K562 (cell line): ENCODE results near the gene FARP2. TPM values are rescaled to one million over a fixed set of nuclear protein-coding genes. Genes with fewer than 3 reads are reported as not detected.

Experiments
- ATAC-seq: fragments of 200-7000 bp; cut with Tn5 transposase; 3 replicates; pipeline ENCODE4 v1.9.1; 2020; ENCODE audit warnings: moderate library complexity
- BruUV-seq: library from RNA; stranded (reverse); fragments of 400-500 nt; replicated peaks from 2 replicates; lab custom pipeline; 2021; lab: Mats Ljungman, UMichigan
- CTCF ChIA-PET: fragments of 300-600 bp; formaldehyde crosslinking; extraction: SDS; loops from one replicate; lab custom pipeline; 2021; ENCODE audit warnings: low intra/inter-chr PET ratio; lab: Yijun Ruan, JAX
- POLR2A ChIA-PET: fragments of 300-600, 350-650 bp; sonication (Branson Sonifier 250); formaldehyde crosslinking; extraction: SDS; loops from one replicate; lab custom pipeline; 2021; ENCODE audit warnings: antibody characterized with exemption, inconsistent platforms; lab: Yijun Ruan, JAX
- DNase-seq, 4 experiments: peaks; one replicate each; pipeline versions ENCODE4 v3.0.0 to v3.0.0-alpha.2; 2011 to 2018; ENCODE audit warnings: low spot score in 3 of 4, mixed read lengths in 3 of 4; ENCODE audit errors: extremely low read depth in 1 of 4
- FAIRE-seq: peaks from 2 replicates; lab custom pipeline; 2011; peaks lifted over from hg19 to GRCh38; lab: Jason Lieb, UNC
- H2AFZ ChIP-seq: 2 replicates; pipeline ENCODE4 v1.6.0; 2011; ENCODE audit warnings: low read depth, low read length, control low read depth, inconsistent platforms
- H3K27ac ChIP-seq: fragments of 200-600 bp; 3 replicates; pipeline ENCODE4 v1.8.0; 2011; ENCODE audit warnings: low read depth, mild to moderate bottlenecking, control low read depth, inconsistent platforms, low read length, moderate library complexity, mixed read lengths; ENCODE audit errors: extremely low read depth
- H3K27me3 ChIP-seq, 2 experiments: fragments of 300-600 bp in 1 of 2; 2 replicates in 1 of 2; 3 replicates in 1 of 2; pipeline versions ENCODE4 v1.6.0 to v1.8.0; 2011; ENCODE audit warnings: inconsistent platforms in 2 of 2, low read length in 2 of 2, mild to moderate bottlenecking in 1 of 2, mixed read lengths in 1 of 2, moderate library complexity in 1 of 2; ENCODE audit not compliant: control insufficient read depth in 2 of 2, insufficient read depth in 2 of 2
- H3K36me3 ChIP-seq: fragments of 300-600 bp; 3 replicates; pipeline ENCODE4 v1.8.0; 2011; ENCODE audit warnings: mild to moderate bottlenecking, low read length, inconsistent platforms; ENCODE audit not compliant: control insufficient read depth, insufficient read depth
- H3K4me1 ChIP-seq, 2 experiments: fragments of 200-600 bp in 1 of 2; replicated peaks in 1 of 2; 2 replicates in 1 of 2; 3 replicates in 1 of 2; pipeline versions ENCODE4 v1.5.1 to v1.8.0; 2011; ENCODE audit warnings: inconsistent platforms in 2 of 2, low read length in 2 of 2, mild to moderate bottlenecking in 1 of 2, mixed read lengths in 1 of 2, moderate library complexity in 1 of 2; ENCODE audit not compliant: control insufficient read depth in 2 of 2, insufficient read depth in 2 of 2
- H3K4me2 ChIP-seq: 2 replicates; pipeline ENCODE4 v1.6.1; 2011; ENCODE audit warnings: low read length, control low read depth, inconsistent platforms, mixed read lengths; ENCODE audit not compliant: insufficient read depth
- H3K4me3 ChIP-seq: fragments of 200-600 bp; sonication (generic), shearing (Covaris generic); 2 replicates; pipeline ENCODE4 v1.5.1; 2016; ENCODE audit warnings: control low read depth, inconsistent platforms
- H3K79me2 ChIP-seq: fragments of 200-600 bp; 3 replicates; pipeline ENCODE4 v1.8.0; 2011; ENCODE audit warnings: low read length, inconsistent platforms; ENCODE audit not compliant: control insufficient read depth, insufficient read depth
- H3K9ac ChIP-seq, 2 experiments: 2 replicates each; pipeline versions ENCODE4 v1.6.0 to v1.6.1; 2011; ENCODE audit warnings: low read depth in 2 of 2, low read length in 2 of 2, control low read depth in 1 of 2, inconsistent platforms in 1 of 2, mild to moderate bottlenecking in 1 of 2, mixed read lengths in 1 of 2; ENCODE audit not compliant: insufficient read depth in 1 of 2
- H3K9me1 ChIP-seq: one replicate; pipeline ENCODE4 v1.6.0; 2011; ENCODE audit warnings: inconsistent platforms, mild to moderate bottlenecking, low read length, moderate library complexity; ENCODE audit not compliant: control insufficient read depth, insufficient read depth
- H3K9me3 ChIP-seq: replicated peaks from 2 replicates; pipeline ENCODE4 v1.5.1; 2011; ENCODE audit warnings: low read depth, low read length, inconsistent platforms; ENCODE audit not compliant: control insufficient read depth, insufficient read depth
- H4K20me1 ChIP-seq: replicated peaks from 2 replicates; pipeline ENCODE4 v1.6.1; 2011; ENCODE audit warnings: low read length, inconsistent platforms, mixed read lengths; ENCODE audit not compliant: control insufficient read depth, insufficient read depth
- BCL6 ChIP-seq: fragments of 250-450 bp; sonication (Bioruptor Pico); IDR thresholded peaks from 2 replicates; pipeline ENCODE4 v1.4.0; 2020
- BHLHE40 ChIP-seq: IDR thresholded peaks from 2 replicates; pipeline ENCODE4 v1.6.1; 2011; ENCODE audit warnings: low read length, improper control_type of control experiment
- CHD4 ChIP-seq: fragments of 200-600 bp; sonication (generic); IDR thresholded peaks from 3 replicates; pipeline ENCODE4 v1.6.1; 2012; ENCODE audit warnings: low read depth, mild to moderate bottlenecking, mixed read lengths, low read length, inconsistent platforms; ENCODE audit not compliant: insufficient read depth, insufficient replicate concordance, poor library complexity, severe bottlenecking
- CREB3 ChIP-seq: fragments of 450-650 bp; conservative IDR thresholded peaks from 2 replicates; pipeline ENCODE4 v1.6.1; 2016; ENCODE audit warnings: missing genetic modification characterization, low read depth, mild to moderate bottlenecking, missing compliant biosample characterization, moderate library complexity
- DACH1 ChIP-seq: fragments of 450-650 bp; IDR thresholded peaks from 2 replicates; pipeline ENCODE4 v1.6.1; 2018; ENCODE audit not compliant: partially characterized antibody
- NCOA2 ChIP-seq, 2 experiments: fragments of 450-650 bp; IDR thresholded peaks; 2 replicates each; pipeline ENCODE4 v1.6.1; 2018; ENCODE audit warnings: mild to moderate bottlenecking in 2 of 2, moderate library complexity in 1 of 2; ENCODE audit not compliant: partially characterized antibody in 2 of 2
- SNAPC5 ChIP-seq: fragments of 250-450 bp; sonication (Bioruptor Pico); IDR thresholded peaks from 2 replicates; pipeline ENCODE4 v1.8.0; 2021; ENCODE audit warnings: moderate library complexity, mild to moderate bottlenecking, inconsistent platforms
- SRF ChIP-seq, 2 experiments: fragments of 250-450, 450-650 bp in 1 of 2; sonication (Bioruptor Pico) in 1 of 2; sonication (generic) in 1 of 2; formaldehyde crosslinking; IDR thresholded peaks; 2 replicates each; pipeline versions ENCODE4 v1.5.0 to v1.5.1; 2020 to 2022; ENCODE audit warnings: mild to moderate bottlenecking in 1 of 2, missing genetic modification reagents in 1 of 2
- STAT6 ChIP-seq: sonication (generic); formaldehyde crosslinking; IDR thresholded peaks from 2 replicates; pipeline ENCODE4 v1.8.1; 2023; ENCODE audit warnings: mild to moderate bottlenecking, missing genetic modification reagents
- ZNF3 ChIP-seq: fragments of 250-450 bp; sonication (Bioruptor Pico); IDR thresholded peaks from 2 replicates; pipeline ENCODE4 v1.5.0; 2021; ENCODE audit warnings: mild to moderate bottlenecking, moderate library complexity
- ZNF609 ChIP-seq: sonication (generic); formaldehyde crosslinking; IDR thresholded peaks from 2 replicates; pipeline ENCODE4 v1.8.1; 2023; ENCODE audit warnings: missing genetic modification reagents, mild to moderate bottlenecking, borderline replicate concordance
- whole genome bisulfite sequencing: fragments of 100-300 bp; shearing (Covaris generic); methylation state at CpG from one replicate; pipeline ENCODE4 v1.1.6; 2016; ENCODE audit warnings: low coverage, mixed read lengths; ENCODE audit not compliant: insufficient coverage; ENCODE audit errors: missing lambda C conversion rate; 5-methylcytosine and 5-hydroxymethylcytosine counted together
- in situ Hi-C: fragments of 300-500 bp; cut with MboI; formaldehyde crosslinking; loops from 4 replicates; pipeline ENCODE4 v1.15.0; 2018; ENCODE audit warnings: inconsistent platforms, mixed read lengths
- intact Hi-C: fragments of 100-400 bp; cut with micrococcal nuclease; formaldehyde crosslinking; loops from 2 replicates; pipeline ENCODE4 v1.14.2; 2022
- polyA plus RNA-seq, 8 experiments: library from polyadenylated mRNA; depleted of rRNA in 4 of 8; stranded (reverse) in 5 of 8; unstranded in 3 of 8; fragments of >200 nt; fragmentation: Nextera tagmentation in 2 of 8; fragmentation: Illumina TruSeq in 1 of 8; extraction: Ambion mirVana in 2 of 8; extraction: Trizol in 1 of 8; gene quantifications; 2 replicates each; pipeline versions ENCODE4 v1.2.1 to v1.2.3, GENCODE V29; 2011 to 2014; ENCODE audit warnings: inconsistent platforms in 1 of 8, missing spikeins in 1 of 8
- total RNA-seq, 7 experiments: library from RNA; depleted of rRNA in 6 of 7; stranded (reverse); fragments of >200 nt in 6 of 7; fragmentation: Illumina TruSeq in 2 of 7; extraction: Trizol in 2 of 7; gene quantifications; 2 replicates each; pipeline versions ENCODE4 v1.2.1 to v1.2.3, GENCODE V29; 2011 to 2021; ENCODE audit warnings: low replicate concordance in 1 of 7

FARP2 gene
- total and polyA plus RNA-seq, 9 of the 15 experiments (the other 6 are each of a cell fraction or from before 2014, with no cell fraction given), result 4.1 to 38.1 (median 21.1) TPM

GRCh38 chr2:241514986-241515737 lies 159.1 kb downstream of the FARP2 start:
- Histone ChIP-seq H3K4me2 (no peak overlapping the region), H3K27me3 (no peaks in the 10 kb centered on the region), H3K9me3 (no peaks in the 10 kb centered on the region; the same call in 1 of the 2 replicates), H3K9ac (no peak overlapping the region), H4K20me1 (no peaks in the 10 kb centered on the region), H3K27ac (peak overlapping the region; percentile 32; the same call in 1 of the 3 replicates), H3K4me3 (no peak overlapping the region), H3K36me3 (no peaks in the 10 kb centered on the region), H3K4me1 (no peaks in the 10 kb centered on the region), H3K79me2 (no peaks in the 10 kb centered on the region), H2AFZ (peak overlapping the region; percentile 65), H3K9me1 (no peaks in the 10 kb centered on the region)
- DNase-seq (no peak), FAIRE-seq (no peak), ATAC-seq (no peak; the same call in 2 of the 3 replicates)
- no TSS peak for BruUV-seq
- intact Hi-C loops (no loop called here), in situ Hi-C loops (no loop called here)
- POLR2A ChIA-PET, result interaction anchor here (0.6 to 0.9 kb wide), 3 partner anchors 9 to 93 kb away, joined by 3 read pairs; no protein-coding TSS in a partner anchor
- WGBS, result 46% methylated on average over 8 of the region's 10 CpGs
- CTCF ChIA-PET, result no interaction called here
- no peak for TF ChIP-seq STAT6 (CRISPR knock-in tag)
- TF ChIP-seq CHD4, result no peak
- no peak for TF ChIP-seq ZNF609
- no peak for TF ChIP-seq NCOA2 (IDR thresholded peaks at IDR 0.05; ENCODE audit: partially characterized antibody in 2 of 2)
- no peak for TF ChIP-seq DACH1
- TF ChIP-seq BHLHE40, result no peak
- no peak for TF ChIP-seq SNAPC5 (CRISPR knock-in tag)
- no peak for TF ChIP-seq SRF (CRISPR knock-in tag; IDR thresholded peaks at IDR 0.05)
- TF ChIP-seq ZNF3, result no peak
- TF ChIP-seq BCL6, result no peak
- no peak for TF ChIP-seq CREB3
